Activated CD4-positive, alpha-beta T cell treated with anti-CD3 and anti-CD28 coated beads for 4 hours (primary cell): Measurements from ENCODE around the gene ACAA1.
"Not testable (repeated sequence)": the region's sequence is repeated elsewhere in the genome, so short reads cannot be mapped to it uniquely, and the experiment has no call there.

Experiments
- DNase-seq, 2 donors: peaks; one replicate each; pipeline ENCODE4 v3.0.0-alpha.2; 2020

Gene ACAA1, protein sequence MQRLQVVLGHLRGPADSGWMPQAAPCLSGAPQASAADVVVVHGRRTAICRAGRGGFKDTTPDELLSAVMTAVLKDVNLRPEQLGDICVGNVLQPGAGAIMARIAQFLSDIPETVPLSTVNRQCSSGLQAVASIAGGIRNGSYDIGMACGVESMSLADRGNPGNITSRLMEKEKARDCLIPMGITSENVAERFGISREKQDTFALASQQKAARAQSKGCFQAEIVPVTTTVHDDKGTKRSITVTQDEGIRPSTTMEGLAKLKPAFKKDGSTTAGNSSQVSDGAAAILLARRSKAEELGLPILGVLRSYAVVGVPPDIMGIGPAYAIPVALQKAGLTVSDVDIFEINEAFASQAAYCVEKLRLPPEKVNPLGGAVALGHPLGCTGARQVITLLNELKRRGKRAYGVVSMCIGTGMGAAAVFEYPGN

DNA sequence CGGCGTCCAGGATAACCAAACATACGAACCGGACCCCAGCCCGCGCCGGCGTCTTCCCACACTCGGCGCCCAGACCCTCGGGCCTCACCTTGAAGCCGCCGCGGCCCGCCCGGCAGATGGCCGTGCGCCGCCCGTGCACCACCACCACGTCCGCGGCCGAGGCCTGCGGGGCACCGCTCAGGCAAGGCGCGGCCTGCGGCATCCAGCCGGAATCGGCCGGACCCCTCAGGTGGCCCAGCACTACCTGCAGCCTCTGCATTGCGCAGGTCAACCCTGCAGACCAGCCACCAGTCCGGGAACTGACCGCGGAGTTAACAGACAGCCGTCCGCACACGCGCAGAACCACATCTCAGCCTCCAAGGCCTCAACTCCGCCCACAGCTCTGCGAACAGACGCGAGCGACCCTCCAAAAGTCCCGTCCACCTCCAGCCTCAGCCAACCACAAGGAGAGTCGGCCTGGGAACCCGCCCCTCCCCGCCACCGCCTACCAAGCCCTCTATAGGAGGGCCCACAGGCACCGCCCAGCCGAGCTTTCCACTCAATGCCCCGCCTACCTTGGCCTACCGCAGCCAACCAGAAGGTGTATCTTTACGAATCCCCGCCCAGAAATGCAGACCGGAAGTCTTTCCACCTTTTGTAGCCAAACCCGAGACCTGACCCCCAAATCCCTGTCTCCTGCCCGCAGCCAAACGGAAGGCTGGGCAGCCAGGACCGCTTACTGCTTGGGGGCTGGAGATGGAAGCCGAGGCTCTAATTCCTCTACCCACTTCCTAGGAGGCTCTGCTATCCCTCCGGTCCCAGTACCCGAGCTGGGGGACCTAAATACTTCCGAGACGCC, at the start of gene ACAA1:
ACAA1 (minus strand) TSS at position 351 of the 838 bp plus-strand sequence; CDS start at position 259, 92 bp downstream.
- DNase-seq, result peak; percentile 97

DNA sequence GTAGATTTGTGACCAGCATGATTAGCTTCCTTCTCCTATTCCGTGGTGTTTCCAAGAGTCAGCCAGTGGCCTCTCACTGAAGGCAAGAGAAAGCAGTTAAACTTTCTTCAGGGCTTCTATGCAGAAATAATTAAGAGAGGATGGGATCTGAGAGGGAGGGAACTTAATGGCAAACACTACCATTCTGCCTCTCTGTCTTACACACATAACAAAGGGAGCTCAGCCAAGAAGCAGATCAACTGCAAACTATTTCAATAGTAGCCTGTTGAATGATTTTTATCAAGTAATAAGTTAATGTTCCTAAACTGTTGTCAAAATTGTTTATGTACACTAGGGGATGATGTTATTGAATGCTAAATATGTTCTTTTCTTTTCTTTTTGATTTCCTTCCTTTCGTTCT, 40.3 kb upstream of the ACAA1 start:
- DNase-seq, result no peak

DNA sequence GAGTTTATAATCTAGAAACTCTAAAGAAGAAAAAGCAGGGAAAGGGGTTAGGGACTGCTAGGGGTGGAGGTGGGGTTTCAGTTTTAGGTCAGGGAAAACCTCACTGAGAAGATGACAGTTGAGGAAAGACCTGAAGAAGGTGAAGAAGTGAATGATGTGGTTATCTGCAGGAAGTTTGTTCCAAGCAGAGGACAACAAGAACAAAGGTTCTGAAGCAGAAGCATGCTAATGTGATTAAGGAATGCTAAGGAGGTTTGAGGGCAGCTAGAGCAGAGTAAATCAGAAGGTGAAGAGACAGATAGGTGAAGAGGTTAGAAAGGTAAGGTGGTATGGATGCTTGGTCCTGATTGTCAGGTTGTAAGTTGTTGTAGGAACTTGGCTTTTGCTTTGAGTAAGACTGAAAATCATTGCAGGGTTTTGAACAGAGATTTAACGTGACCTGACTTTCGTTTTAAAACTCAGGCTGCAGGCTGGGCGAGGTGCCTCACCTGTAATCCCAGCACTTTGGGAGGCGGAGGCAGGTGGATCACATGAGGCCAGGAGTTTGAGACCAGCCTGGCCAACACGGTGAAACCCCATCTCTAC, 37.0 kb upstream of the ACAA1 start:
- DNase-seq, result no peak

DNA sequence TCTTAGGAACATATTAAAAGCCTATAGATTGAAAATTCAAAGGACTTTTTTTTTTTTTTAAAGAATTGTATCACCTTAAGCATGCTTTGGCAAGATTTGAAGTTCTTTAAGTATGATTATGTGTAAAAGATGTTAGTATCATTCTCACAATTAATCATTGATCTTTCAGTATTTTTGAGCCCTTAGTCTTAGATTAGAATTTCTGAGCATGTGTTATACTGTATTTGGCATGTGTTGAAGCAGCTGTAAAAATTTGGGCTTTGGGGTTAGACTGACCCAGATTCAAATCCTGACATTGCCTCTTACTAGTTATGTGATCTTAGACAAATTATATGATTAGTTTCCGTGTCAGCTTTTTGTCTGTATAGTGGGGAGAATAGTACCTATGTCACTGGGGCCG, 34.7 kb upstream of the ACAA1 start:
- no peak for DNase-seq

DNA sequence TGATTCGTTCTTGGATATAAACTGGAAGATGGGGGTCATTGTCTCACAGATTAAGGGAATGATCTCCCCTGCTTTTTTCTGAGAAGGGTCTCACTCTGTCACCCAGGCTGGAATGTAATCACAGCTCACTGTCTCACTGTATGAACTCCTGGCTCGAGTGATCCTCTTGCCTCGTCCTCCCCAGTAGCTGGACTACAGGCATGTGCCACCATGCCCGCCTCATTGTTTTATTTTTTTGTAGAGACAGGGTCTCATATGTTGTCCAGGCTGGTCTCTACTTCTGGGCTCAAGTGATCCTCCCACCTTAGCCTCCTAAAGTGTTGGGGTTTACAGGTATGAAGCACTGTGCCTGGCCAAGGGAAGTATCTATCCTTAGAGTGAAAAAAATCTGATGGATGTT, 33.8 kb upstream of the ACAA1 start:
- no peak for DNase-seq

DNA sequence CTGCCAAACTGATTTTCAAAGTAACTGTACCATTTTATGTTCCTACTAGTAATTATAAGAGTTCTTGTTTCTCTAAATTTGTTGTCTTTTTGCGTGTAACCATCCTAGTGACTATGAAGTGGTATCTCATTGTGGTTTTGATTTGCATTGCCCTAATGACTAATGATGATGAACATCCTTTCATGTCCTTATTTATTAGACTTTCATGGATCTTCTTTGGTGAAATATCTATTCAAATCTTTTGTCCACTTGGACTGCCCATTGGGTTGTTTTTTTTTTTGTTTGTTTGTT, 32.0 kb upstream of the ACAA1 start:
- DNase-seq, result no peak

DNA sequence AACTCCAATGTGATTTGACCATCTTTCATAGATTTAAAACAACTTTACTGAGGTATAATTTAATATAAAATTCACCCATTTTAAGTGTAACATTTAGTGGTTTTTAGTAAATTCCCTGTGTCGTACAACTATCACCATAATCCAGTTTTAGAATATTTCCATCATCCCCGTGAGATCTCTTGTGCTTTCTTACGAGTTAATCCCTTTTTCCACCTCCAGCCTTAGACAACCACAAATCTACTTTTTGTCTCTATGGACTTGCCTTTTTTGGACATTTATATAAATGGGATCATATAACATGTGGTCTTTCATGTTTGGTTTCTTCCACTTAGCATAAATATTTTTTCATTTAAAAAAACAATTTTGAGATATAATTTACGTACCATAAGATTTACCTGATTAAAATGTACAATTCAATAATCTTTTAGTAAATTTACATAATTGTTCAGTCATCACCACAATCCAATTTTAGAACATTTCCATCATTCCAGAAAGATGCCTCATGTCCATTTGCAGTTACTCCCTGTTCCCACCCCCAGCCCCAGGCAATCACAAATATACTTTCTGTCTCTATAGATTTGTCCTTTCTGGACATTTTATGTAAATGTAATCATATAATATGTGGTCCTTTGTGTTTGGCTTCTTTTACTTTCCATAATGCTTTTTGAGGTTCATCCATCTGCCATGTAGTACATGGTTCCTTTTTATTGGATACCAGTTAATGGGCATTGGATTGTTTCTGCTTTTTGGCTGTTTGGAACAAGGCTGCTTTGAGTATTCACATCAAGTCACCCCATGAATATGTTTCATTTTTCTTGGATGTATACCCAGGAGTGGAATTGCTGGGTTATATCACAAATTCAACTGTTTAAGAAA, 31.5 kb upstream of the ACAA1 start:
- DNase-seq, result no peak

DNA sequence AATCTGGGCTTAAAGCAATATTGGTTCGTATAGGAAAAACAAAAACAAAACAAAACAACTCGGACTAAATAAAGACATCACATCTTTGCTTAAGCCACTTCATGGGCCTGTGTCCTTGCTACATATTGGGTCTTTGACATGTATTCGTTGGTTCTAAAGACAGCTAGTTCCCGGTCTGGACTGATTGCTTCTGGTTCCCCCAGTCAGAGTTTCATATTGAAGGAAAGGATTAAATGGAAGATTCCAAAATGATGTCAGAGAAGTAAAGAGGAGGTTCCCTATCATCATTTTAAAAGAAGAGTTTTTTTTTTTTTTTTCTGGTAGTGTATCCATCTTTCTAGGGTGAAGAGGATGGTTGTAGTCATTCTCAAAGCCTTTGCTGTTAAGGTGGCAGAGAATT, 30.7 kb upstream of the ACAA1 start:
- DNase-seq, result no peak

DNA sequence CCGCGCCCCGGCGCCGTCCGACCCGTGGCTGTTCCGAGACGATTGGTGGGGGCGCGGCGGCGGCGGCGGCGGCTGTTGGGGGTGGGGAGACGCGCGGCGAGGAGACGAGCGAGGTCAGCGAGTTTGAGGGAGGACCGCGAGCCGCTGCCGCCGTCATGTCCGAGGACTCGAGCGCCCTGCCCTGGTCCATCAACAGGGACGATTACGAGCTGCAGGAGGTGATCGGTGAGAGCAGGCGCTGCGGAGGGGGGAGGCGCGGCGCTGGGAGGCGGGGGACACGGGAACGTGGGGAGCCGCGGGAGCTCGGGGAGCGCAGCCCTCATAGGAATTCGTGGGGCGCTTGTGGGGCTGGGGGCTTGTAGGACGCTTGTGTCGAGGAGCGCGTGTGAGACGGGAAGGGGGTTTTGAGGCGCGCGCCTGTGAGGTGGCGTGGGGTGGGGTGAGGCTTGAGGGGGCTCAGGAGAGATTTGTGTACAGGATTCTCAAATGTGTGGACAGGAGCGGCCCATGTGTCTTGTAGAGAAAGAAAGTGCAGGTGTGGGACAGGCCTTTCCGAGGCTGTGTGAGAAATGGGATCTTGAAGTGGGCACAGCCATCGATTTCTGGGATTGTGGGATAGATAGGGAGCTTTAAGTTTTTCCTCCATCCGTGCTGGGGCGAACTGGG, 28.9 kb upstream of the ACAA1 start:
- no peak for DNase-seq

DNA sequence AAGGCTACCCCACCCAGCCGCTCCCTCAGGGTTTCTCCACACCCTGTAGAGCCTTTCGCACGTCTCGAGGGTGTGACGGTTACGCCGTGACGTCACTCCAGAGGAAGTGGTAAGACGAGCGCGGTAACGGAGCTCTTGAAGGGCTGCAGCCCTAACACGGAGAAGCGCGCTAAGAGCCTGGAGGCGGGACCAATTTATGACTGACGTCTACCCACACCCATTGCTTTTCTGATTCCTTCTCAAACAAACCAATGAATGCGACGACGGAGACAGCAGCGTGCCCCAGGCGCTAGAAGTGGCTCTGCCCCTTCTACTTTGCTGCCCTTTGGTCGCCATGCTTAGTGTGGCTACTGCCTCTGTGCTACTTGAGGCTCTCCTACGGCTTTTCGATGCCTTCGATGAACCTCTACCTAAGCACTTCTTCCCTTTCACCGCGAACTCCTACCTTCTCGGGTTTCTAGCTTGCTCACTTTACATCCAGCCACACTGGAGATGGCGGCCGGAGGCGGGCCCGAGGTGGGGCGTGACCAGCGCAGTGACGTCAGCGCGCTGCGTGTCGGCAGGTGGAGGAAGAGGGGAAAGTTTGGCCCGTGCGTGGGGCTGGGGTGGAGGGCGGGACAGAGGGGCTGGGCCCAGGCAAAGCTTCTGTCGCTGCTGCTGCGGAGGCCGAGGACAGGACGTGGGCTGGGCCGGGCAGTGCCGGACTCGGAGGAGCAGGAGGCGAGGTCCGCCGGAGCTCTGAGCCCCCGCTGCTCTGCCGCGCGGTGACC, 28.2 kb upstream of the ACAA1 start, which contains the start of gene OXSR1:
OXSR1 (plus strand) TSS at position 586 of the 770 bp plus-strand sequence. CDS start 340 bp downstream, outside the sequence.
- DNase-seq, result peak; percentile 95 to 96

DNA sequence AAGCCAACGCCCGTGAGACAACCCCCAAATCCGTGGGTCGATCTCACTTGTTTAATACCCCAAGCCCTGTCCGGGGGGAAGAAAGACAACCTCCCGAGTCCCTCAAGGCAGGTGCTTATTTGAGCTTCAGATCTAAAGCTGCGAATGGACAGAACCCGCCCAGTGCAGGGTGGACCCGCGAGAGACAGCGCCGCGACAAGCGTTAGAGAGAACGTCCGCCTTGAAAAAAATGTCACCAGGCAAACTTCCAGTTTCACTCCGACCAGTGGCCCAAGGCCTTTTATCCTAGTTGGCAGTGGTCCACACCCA, 27.7 kb upstream of the ACAA1 start:
- no peak for DNase-seq

DNA sequence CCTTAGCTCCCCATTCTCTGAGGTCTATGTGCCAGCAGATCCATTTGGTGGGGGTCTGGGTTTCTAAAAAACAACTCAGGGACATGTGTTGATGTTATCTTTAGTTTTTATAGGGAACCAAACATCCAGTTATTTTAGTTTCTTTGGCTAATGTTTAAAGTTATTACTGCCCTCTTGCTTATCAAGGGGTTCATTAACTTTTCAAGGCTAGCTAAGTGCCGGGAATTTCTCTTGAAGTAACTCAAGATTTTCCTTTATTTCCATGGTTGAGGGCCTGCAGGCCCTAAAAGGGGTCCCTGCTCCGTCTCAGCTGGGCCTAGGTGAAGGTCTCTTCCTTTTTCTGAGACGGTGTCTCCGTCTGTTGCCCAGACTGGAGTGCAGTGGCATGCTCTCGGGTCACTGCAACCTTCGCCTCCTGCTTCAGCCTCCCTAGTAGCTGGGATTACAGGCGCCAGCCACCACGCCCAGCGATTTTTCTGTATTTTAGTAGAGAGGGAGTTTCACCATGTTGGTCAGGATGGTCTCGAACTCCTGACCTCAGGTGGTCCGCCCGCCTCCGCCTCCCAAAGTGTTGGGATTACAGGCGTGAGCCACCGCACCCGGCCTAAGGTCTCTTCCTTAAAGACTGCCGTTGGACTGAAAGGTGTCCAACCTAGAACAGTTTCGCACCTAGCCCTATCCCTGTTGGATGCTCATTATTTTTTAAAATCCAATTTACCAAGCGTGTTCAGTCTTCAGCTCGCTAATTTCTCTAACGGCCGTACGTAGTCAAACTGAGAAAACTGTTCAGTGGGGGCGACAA, 27.1 kb upstream of the ACAA1 start:
- no peak for DNase-seq

DNA sequence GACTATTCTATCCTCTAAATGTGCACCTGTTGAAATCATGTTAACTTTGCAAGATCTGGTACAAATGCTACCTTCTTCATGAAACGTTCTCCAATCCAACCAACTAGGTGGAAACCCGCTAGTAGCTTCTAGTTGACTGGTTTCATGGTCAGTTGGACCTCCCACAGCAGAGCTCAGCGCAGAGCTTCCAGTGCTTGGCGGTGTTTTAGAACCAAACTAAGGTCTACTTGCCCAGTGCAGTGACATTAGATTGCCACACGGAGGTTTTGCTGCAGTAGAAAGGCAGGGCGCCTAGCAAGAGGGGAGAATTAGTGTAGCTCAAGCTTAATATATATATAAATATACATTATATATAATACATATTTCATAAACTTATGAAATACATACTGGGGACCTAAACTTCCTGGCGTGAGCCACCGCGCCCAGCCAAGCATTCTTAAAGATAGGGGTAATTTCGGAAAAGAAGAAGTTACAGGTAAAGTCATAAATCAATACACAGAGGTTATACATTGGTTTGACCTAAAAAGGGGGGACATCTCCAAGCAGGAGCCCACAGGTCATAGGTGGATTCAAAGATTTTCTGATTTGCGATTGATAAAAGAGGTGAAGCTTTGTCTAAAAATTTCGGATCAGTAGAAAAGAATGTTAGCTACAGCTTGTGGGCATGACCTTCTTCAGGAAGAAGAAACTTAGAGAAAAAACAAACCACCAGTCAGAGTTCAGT, 26.4 kb upstream of the ACAA1 start:
- DNase-seq, result no peak

DNA sequence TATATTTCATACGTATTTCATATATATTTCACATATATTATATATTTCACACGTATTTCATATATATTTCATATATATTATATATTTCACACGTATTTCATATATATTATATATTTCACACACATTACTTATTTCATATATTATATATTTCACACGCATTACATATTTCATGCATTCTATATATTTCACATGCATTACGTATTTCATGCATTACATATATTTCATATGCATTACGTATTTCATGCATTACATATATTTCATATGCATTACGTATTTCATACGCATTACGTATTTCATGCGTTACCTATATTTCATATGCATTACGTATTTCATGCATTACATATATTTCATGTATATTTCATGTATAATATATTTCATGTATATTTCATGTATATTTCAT, 23.8 kb upstream of the ACAA1 start:
- not testable (repeated sequence) for DNase-seq

DNA sequence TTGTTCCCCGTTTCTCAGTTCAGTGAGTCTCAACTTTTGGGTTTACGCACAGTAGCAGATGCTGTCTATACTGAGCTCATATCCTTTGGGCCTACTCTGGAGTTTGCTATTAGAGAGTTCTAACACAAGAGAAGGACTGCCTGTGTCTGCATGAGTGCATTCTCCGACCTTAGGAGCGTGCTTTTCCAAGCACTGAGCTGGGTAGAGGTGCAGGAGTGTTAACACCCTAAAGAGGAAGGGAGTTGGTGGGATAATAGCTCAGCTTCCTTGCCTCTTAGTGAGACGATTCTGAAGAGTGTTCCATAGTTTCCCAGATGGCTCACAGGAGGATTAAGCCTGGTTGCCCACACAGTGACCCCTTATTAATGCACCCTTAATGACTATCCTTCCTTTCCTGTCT, 21.5 kb upstream of the ACAA1 start:
- DNase-seq, result no peak

DNA sequence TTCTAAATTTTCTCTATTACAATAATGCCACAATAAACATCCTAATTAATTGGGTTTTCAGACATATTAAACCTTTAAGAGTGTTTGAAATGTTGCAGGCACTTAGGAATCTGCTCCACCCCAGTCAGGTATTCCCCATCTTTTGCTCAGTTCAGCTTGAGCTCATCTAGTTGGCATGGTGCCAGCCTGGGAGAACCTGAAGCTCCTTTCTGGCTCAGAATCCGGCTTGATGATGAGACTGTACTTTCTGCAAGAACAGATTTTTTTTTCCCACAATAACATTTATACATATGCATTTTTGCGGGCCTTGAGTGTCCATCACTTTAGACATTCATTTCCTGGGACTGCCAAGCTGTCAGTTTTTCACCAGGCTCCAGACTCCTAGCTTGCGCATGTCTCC, 20.7 kb upstream of the ACAA1 start:
- no peak for DNase-seq

DNA sequence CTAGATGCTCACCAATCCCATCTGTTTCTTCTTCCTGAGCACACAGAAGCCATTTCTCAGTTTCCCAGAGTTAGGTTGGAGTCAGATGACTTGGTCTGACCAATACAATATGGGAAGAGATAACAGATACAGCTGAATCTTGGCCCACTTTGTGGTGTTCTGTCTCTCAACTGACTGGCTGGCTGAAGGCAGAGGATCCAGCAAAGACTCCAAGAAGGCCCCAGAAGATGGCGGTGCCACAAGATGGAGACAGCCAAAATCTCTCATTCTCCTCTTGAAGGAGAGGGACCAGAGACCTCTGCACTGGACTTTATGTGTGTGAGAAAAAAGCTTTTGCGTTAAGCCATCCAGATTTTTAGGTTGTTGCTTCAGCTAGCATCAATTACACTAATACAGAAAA, 20.2 kb upstream of the ACAA1 start:
- no peak for DNase-seq

DNA sequence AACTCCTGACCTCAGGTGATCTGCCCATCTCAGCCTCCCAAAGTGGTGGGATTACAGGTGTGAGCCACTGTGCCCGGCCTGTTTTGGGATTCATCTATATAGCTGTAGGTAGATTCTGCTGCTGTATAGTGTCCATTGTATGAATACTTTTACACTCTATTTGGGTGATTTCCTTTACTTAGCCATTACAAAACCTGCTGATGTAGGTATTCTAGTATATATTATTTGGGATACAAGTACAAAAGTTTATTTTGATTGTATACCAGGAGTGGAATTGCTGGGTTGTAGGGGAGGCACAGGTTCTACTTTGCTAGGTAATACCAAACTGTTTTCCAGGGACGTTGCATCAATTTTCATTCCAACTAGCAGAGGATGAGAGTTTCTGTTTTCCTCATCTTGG, 18.9 kb upstream of the ACAA1 start:
- no peak for DNase-seq

DNA sequence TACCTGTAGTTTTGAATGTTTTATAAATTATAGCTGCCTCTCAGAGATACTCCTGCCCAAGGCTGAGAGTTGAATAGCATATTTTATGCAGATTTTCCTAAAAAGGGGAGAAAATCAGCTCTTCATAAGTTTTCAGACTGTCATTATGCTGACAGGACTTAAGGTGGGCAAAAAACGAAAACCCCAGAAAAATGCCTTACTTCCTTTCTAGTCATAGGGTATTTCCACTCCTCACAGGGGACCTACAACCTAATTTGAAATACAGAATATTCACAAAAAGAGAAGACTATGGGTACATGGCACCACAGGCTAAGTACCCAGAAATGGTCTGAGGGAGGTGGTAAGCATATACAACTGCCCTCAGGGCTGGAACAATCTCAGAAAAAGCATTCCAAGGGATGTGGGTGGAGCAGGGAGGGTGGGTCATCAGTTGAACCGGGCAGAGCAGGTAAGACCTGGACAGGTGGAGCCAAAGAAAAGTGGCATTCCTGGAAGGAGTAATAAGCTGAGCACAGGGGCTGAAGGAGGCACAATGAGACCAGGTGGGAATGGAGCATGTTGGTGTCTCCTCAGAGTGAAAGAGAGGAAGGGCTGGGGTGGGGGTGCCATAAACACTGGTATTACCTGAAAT, 17.8 kb upstream of the ACAA1 start:
- no peak for DNase-seq
